HG03558 (cell line): Measurements from ENCODE around the gene CNDP2.
"Not testable (repeated sequence)": the region's sequence is repeated elsewhere in the genome, so short reads cannot be mapped to it uniquely, and the experiment has no call there.

ENCODE experiments used
- ATAC-seq: cut with Tn5 transposase; IDR thresholded peaks from one replicate; pipeline ENCODE4 v1.9.1; 2021; ENCODE audit warnings: moderate number of reproducible peaks; ENCODE audit not compliant: unreplicated experiment; ENCODE audit errors: extremely low read depth

Gene CNDP2

DNA sequence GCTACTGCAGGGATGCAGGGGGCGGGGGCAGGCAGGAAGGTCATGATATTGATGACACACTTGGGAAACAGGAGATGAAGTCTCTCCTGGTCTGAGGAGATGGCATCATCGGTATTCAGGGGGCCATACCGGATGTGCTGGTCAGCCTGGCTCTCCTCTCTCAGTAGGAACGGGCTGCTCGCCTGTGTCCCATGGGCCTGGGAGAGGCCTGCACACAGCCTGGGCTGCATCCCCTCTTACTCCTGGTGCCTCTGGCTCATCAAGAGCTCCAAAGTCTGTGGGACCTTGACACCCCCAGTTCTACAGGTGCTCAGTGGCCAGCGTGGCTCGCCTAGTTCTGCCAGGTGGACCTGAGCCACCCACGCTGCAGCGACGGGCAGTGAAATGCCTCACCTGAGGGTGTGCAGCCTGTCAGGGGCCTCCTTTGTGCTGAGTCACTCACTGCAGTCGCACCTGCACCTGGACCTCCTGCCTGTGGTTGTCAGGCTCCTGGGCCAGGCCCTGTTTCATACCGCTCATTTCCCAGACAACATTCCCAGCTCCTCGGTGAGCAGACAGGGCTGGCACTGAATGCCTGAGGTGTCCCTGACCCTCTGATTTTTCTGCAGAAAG is 19.6 kb downstream of the CNDP2 start:
- no peak for ATAC-seq

DNA sequence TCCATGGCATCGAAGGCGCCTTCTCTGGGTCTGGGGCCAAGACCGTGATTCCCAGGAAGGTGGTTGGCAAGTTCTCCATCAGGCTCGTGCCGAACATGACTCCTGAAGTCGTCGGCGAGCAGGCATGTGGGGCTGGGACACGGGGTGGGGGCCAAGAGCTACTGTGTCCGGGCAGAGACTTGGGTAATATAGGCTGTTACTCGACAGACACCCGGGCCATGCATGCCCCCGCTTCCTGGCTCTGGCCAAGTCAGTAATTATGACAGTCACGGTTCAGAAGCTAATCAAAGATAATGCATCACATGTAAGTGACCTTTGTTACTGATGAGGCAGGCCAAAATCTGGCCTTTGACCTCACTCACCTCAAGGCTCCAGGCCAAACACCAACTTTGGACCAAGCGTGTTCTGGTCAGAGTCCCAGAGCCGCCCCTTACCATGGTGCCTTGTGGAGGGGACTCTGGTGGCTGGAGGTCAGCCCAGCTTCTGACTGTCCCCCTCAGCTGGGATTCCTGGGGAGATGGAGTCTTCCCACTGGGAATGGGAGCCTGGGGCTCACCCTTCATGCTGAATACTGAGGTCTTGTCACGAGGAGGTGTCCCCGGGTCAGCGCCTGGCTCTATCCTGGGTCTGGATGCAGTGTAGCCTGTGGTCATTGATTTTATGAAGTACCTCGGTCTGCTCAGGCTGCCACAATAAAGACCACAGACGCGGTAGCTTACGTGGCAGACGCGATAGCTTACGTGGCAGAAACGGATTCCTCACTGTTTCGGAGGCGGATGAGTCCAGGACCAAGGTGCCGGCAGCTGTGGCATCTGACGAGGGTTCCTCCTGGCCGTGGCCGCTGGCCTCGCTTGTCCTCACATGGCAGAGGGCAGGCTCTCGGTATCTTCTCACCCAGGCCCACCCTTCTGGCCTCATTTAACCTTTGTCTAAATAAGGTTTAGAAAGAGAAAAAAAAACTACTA is 20.4 kb downstream of the CNDP2 start:
- ATAC-seq, result no peak

DNA sequence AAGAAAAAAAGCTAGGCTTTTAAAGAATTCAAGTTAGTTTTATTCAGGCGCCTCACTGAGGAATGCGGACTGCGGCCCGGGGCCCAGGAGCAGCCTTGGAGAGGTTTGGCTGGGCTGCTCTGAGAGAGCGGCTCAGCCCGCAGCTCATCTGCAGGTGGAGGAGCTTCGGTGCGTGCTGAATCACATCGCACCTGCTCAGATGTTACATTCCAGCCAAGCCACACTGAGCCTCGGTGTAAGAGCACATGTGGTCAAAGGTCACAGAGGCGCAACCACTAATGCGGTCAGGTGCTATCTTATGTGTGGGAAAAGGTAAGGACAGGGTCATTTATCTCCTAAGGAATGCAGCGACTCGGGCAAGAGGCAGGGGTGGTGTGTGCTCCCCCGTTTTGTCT is 21.1 kb downstream of the CNDP2 start:
- ATAC-seq, result no peak

DNA sequence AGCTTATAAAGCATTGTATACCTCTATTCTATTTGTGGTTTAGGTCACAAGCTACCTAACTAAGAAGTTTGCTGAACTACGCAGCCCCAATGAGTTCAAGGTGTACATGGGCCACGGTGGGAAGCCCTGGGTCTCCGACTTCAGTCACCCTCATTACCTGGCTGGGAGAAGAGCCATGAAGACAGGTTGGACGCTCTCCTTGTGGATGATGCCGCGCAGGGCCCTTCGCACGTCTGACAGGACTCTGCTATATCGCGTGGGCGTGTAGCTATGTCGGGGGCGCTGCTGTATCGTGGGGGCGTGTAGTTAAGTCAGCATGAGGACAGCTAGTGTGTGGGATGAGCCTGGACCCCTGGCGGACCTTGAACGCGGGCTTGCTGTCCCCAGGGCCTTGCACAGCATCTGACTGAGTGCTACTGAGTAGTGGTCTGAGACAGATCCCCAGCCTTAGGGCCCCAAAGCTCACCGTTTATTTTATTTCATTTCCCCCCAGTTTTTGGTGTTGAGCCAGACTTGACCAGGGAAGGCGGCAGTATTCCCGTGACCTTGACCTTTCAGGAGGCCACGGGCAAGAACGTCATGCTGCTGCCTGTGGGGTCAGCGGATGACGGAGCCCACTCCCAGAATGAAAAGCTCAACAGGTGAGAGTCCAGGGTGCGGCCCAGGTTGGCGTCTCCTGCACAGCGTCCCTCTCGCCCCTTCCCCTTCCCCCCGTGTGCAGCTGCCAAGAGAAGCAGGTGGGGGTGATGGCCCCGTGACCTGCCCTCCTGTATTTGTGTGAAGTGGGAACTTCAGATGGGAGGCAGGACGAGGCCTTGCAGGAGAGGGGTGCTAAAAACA is 22.5 kb downstream of the CNDP2 start:
- ATAC-seq, result no peak

DNA sequence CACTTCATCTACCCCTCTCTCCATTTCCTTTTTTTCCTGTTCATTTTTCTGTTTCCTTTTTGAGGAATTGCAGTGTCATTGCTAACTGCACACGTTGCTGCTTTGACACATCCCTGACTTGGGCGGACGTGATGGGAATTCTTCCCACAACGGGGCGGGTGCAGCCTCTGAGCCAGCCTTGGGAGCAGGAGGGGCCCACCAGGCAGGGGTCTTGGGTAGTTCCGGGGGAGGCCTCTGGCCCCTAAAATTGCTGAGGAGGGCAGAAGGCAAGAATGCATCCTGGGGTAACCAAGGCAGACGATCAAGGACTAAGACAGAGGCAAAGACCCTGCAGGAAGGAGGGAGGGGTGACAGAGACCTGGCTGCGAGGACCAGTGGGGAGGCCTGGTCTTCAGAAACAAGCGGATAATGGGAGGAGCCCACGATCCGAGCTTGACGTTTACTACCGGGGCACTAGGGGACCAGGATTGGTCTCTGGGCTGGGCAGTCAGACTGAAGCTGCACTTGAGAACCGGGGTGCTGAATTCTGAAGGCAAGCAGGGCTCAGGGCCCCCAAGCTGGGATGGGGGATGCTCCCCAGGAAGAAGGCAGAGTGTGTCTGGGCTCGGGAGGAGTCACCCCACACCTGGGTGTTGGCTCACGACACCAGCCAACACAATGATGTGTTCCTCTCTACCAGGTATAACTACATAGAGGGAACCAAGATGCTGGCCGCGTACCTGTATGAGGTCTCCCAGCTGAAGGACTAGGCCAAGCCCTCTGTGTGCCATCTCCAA is 23.3 kb downstream of the CNDP2 start:
- ATAC-seq, result no peak

DNA sequence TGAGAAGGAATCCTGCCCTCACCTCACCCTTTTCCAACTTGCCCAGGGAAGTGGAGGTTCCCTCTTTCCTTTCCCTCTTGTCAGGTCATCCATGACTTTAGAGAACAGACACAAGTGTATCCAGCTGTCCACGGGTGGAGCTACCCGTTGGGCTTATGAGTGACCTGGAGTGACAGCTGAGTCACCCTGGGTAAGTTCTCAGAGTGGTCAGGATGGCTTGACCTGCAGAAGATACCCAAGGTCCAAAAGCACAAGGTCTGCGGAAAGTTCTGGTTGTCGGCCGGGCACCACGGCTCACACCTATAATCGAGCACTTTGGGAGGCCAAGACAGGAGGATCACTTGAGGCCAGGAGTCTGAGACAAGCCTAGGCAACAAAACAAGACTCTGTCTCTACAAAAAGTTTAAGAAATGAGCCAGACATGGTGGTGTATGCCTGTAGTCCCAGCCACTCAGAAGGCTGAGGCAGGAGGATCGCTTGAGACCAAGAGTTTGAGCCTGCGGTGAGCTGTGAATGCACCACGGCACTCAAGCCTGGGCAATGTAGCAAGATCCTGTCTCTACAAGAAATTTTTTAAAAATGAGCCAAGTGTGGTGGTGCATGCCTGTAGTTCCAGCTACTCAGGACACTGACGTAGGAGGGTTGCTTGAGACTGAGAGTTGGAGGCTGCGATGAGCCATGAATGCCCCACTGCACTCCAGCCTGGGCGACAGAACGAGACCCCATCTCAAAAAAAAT is 24.1 kb downstream of the CNDP2 start:
- ATAC-seq, result no peak

DNA sequence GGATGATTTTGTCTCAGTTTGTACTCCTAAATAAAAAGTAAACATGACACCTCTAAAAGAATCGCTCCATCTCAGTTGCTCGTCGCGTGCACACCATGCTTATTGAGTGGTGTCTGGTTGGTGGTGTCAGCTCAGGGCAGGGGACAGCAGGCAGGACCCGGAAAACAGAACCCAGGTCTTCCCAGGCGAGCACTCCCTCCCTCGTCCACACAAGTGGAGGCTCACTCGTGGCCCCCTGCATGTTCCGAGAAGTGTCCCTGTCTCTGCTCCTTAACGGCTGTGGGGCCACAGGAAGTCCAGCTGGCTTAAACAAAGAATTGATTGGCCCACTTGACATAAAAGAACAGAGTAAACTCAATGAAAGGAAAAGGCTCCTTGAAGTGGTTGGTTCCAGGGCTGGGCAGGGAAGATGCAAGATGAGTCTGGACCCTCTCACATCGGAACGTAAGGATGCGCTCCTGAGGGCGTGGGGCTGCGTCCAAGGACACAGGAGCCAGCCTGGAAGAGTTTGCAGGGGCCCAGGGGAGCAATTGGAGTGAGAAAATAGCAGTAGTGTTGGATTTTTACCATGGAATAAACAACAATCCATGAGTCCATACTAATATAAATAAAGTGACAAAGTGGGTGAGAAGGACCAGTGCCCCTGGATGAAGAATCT is 25.0 kb downstream of the CNDP2 start:
- no peak for ATAC-seq

DNA sequence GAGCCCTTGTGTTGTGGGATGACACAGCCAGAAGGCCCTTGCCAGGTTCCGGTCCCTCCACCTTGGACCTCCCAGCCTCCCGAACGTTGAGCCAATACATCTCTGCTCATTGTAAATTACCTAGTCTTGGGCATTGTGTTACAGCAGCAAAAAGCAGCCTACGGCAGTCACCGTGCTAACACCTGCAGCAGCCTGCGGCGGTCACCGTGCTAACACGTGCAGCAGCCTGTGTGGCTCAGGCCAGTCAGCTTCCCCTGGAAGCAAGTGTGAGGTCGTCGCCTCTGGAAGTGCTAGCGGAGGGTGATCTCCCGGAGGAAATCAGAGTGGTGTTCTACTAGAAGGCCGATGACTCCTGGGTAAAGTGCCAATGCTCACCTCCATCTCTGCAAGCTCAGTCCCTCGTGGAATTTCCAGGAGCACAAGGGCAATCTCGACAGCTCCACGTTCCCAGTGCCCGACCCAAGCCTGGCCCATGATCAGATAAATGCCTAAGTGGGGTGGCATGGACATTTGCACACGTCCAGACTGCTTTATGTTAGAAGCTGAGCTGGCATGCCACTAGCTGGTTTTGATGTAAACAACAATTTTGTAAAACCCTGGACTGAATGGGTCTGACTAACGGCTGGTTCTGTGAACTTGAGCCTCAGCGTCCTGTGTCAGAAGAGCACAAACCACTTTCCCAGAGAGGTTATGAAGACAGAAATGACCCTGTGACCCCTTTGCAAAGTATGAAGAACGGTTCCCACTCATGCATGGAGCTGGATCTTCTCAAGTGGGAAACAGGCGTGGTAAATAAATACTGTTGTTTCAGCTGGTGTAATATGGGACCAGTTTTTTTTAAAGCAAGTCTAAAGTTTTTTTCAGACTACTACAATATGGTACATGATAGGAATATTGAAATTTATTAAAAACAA is 26.7 kb downstream of the CNDP2 start:
- ATAC-seq, result no peak

DNA sequence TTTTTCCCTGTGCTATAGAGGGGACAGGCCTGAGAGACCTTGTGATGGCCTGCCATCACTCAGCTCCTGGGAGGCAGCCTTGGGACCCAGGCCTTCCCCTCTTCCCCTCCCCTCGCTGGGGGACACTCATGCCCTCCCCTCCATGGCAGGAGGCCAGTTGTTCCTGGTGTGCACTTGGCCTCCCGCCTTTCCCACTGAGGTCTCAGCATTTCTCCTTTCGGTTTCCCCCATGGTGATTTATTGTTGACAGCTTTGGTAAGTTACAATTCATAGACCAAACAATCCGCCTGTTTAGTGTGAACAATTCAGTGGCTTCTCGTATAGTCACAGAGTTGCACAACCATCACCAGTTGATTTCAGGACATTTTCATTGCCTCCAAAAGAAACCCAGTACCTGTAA is 27.9 kb downstream of the CNDP2 start:
- ATAC-seq, result no peak

DNA sequence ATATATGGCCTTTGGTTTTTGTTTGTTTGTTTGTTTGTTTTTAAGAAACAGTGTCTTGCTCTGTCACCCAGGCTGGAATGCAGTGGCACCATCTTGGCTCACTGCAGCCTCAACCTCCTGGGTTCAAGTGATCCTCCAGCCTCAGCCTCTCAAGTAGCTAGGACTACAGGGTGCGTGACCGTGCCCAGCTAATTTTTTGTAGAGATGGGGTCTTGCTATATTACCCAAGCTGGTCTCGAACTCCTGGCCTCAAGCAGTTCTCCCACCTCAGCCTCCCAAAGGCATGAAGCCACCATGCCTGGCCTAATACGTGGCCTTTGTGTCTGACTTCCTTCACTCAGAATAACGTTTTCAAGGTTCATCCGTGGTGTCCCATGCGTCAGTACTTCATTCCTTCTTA is 28.8 kb downstream of the CNDP2 start:
- ATAC-seq, result not testable (repeated sequence)

DNA sequence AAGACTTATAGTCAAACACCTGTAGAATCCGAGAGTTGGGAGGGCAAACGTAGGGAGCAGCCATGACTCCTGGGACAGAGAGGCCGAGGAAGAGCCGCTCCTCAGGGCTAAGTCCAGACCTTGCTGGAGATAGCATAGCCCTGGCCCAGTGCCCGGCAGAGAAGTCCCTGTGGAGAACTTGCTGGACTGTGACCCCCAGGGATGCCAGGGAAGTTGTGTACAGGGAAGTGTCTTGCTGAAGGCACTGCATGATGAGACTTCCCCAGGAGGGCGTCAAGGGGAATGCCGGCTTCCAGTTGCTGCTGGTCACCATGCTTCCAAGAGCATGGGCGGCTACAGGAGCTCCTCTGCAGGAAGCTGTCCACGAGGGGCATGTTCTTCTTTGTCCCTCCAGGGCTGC is 29.6 kb downstream of the CNDP2 start:
- no peak for ATAC-seq

DNA sequence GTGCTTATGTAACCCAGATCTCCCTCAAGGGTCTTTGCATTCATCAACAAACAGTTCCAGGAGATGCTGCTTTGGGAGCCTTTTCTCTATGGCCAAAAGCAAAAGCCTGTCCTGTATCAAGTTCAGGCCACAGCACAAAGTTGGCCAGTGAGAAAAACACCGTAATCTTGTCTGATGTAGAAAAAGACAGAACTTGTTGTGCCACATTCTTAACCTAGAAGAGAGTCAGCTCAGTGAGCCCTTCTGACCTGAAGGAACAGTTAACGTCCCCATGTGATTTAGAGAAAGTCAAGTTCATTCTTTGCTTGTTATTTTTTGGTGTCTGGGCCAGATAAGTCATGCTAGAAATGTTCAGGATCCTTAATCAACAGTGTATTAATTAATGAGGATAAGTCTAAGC is 30.3 kb downstream of the CNDP2 start:
- no peak for ATAC-seq

DNA sequence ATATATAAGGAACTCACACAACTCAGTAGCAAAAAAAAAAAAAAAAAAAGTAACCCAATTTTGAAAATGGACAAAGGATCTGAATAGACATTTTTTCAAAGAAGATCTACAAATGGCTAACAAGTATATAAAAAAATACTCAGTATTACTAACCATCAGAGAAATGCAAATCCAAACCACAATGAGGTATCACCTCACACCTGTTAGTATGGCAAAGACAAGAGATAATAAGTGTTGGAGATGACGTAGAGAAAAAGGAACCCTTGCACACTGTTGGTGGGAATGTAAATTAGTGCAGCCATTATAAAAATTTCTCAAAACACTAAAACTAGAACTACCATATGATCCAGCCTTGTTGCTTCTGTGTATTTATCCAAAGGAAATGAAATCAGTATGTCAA is 32.3 kb downstream of the CNDP2 start:
- ATAC-seq, result peak; percentile 68

DNA sequence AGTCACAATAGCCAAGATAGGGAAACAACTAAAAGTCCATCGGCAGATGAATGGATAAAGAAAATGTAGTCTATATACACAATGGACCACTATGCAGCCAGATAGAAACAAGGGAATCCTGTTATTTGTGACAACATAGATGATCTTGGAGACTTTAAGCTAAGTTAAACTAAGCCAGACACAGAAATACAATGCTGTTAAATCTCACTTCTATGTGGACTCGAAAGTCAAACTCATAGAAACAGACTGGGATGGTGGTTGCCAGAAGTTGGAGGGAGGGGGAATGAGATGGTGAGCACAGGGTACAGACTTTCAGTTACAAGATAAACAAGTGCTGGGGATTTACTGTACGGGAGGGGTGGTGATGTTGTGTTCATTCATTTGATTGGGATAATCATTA is 32.8 kb downstream of the CNDP2 start:
- ATAC-seq, result no peak

DNA sequence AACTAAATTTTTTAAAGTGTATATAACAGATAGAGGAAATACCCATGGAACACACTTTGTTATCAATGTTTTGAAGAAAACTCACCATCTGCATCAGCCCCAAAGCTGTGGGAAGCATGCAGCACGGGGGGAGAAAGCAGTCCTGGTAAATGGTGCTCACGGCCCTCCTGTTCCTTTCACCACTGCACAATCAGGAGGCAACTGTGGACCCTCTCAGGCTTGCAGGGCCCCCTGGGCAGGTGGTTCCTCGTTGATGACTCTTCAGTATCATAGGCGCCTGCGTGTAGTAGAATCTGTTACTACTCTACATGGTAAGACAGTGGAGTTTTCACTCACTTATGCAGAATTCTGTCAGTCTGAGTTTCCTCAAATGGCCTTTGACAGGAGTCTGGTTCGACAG is 33.2 kb downstream of the CNDP2 start:
- no peak for ATAC-seq

DNA sequence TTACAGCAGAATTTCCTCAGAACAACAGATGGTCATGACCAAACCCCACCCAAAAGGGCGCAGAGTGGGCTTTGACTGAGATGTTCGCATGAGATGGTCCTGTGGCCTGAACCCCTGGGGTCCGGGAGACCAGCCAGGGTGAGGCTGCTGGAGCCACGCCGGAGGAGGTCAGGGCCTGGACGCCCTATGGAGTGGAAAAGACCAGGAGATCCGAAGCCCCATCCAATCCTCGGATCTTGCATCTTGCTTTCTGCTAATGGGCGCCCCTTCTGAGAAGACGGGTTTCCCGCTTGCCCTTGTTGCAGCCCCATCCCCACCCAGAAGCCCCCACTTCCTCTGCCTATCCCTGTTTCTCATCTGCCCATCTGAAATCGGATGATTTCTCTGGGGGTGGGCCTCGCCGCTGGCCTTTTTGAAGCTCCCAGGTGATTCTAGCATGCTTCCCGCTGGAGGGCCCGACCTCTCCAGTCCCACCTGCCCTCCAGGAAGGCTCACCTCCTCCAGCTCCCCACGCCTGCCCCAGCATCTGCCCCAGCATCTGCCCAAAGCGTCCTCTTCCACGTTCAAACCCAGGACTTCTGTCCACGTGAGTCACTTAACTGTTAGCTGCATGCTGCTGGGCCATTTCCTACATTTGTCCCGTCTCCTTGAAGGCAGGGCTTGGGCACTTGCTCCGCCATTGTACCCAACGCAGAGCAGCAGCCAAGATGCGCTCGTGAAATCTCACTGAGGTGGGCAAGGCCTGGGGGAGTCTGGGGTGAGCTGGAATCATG is 33.8 kb downstream of the CNDP2 start:
- ATAC-seq, result no peak

DNA sequence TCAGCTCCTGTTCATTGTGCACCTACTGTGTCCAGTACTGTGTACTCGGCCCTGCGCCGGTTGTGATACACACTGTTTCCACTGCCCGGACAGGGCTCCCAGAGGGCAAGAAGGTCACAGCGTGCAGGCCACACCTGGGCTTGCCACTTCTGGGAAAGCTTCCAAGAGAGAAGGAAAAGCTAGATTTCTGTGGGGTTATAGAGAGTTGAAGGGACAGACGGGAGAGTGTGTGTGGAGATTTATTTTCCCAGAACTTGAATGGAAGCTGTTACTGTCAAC is 34.4 kb downstream of the CNDP2 start:
- no peak for ATAC-seq

DNA sequence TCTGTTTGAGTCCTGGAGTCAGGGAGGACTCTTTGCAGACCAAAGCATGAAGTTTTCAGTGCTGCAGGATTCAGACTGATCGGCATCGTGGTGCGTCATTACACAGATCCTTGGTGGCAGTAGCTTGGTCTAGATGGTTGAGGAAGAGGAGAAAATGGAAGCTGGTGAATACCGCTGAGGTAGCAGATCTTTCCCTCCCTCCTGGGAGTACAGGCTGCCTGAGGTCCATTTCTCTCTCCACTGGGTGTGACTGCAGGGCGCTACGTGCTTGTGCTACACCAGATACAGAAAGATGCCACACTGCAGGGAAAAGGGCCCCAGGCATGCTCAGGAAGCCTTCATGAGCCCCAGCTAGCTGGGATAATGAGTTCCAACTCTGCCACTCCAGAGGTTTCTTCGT is 34.9 kb downstream of the CNDP2 start:
- no peak for ATAC-seq
